Measurements from ENCODE around the gene PTPRN2. TPM values are rescaled to one million over a fixed set of nuclear protein-coding genes. Genes with fewer than 3 reads are reported as not detected.

The PTPRN2 gene
- total and polyA plus RNA-seq, 4 experiments from 2014 or later: 1.7 to 2.6 (median 1.9) TPM

GRCh38 chr7:158120716-158121115, 466.9 kb downstream of the PTPRN2 start:
- Histone ChIP-seq H3K36me3 (ENCODE audit: insufficient read depth, low read length) (no peaks in the 10 kb centered on the region), H3K4me1 (ENCODE audit: insufficient read depth, low read length) (no peaks in the 10 kb centered on the region), H3K27me3 (ENCODE audit: insufficient read depth, low read length) (no peaks in the 10 kb centered on the region), H3K4me3 (ENCODE audit: low read length in 2 of 2) (no peak overlapping the region), H3K27ac (ENCODE audit: low read depth, low read length) (no peak overlapping the region), H3K9me3 (ENCODE audit: control insufficient read depth in 1 of 2, low read length in 2 of 2) (peaks cover 0 to 3% of the 10 kb centered on the region in 2 donors)
- intact Hi-C loops (cut with micrococcal nuclease): no loop called here
- ChIA-PET CTCF (ENCODE audit: partially characterized antibody) (no interaction called here), POLR2A (ENCODE audit: partially characterized antibody) (no interaction called here)
- no peaks in the 10 kb centered on the region for H3K27me3 Mint-ChIP-seq
- H3K36me3 Mint-ChIP-seq: peaks cover 0 to 2% of the 10 kb centered on the region in 2 donors
- peaks cover 2 to 51% (median 30%) of the 10 kb centered on the region in 8 donors for H3K9me3 Mint-ChIP-seq
- no peak overlapping the region for H3K4me3 Mint-ChIP-seq
- no peak for DNase-seq
- no peak overlapping the region for H3K27ac Mint-ChIP-seq
- no peaks in the 10 kb centered on the region for H3K4me1 Mint-ChIP-seq

GRCh38 chr7:158120316-158120715, 467.3 kb downstream of the PTPRN2 start:
- POLR2A ChIA-PET (ENCODE audit: partially characterized antibody): no interaction called here
- no peak for DNase-seq
- CTCF ChIA-PET (ENCODE audit: partially characterized antibody): no interaction called here
- no peak overlapping the region for H3K4me3 ChIP-seq (ENCODE audit: low read length in 2 of 2)
- peaks cover 0 to 2% of the 10 kb centered on the region in 2 donors for H3K36me3 Mint-ChIP-seq
- H3K36me3 ChIP-seq (ENCODE audit: insufficient read depth, low read length): no peaks in the 10 kb centered on the region
- H3K27ac ChIP-seq (ENCODE audit: low read depth, low read length): no peak overlapping the region
- intact Hi-C loops (cut with micrococcal nuclease): no loop called here
- no peaks in the 10 kb centered on the region for H3K4me1 ChIP-seq (ENCODE audit: insufficient read depth, low read length)
- peaks cover 0 to 3% of the 10 kb centered on the region in 2 donors for H3K9me3 ChIP-seq (ENCODE audit: control insufficient read depth in 1 of 2, low read length in 2 of 2)
- no peaks in the 10 kb centered on the region for H3K27me3 ChIP-seq (ENCODE audit: insufficient read depth, low read length)
- peaks cover 2 to 55% (median 30%) of the 10 kb centered on the region in 8 donors for H3K9me3 Mint-ChIP-seq
- no peaks in the 10 kb centered on the region for H3K4me1 Mint-ChIP-seq
- no peaks in the 10 kb centered on the region for H3K27me3 Mint-ChIP-seq
- H3K4me3 Mint-ChIP-seq: no peak overlapping the region
- no peak overlapping the region for H3K27ac Mint-ChIP-seq

GRCh38 chr7:158117341-158118222, 470.0 kb downstream of the PTPRN2 start:
- H3K27me3 ChIP-seq (ENCODE audit: insufficient read depth, low read length): no peaks in the 10 kb centered on the region
- Mint-ChIP-seq H3K36me3 (peaks cover 0 to 2% of the 10 kb centered on the region in 2 donors), H3K4me1 (no peaks in the 10 kb centered on the region), H3K9me3 (peaks cover 2 to 70% (median 43%) of the 10 kb centered on the region in 8 donors), H3K27me3 (no peaks in the 10 kb centered on the region), H3K27ac (no peak overlapping the region), H3K4me3 (no peak overlapping the region)
- DNase-seq: no peak
- ChIA-PET CTCF (ENCODE audit: partially characterized antibody) (no interaction called here), POLR2A (ENCODE audit: partially characterized antibody) (no interaction called here)
- no peaks in the 10 kb centered on the region for H3K36me3 ChIP-seq (ENCODE audit: insufficient read depth, low read length)
- H3K27ac ChIP-seq (ENCODE audit: low read depth, low read length): no peak overlapping the region
- H3K4me3 ChIP-seq (ENCODE audit: low read length in 2 of 2): no peak overlapping the region
- no peaks in the 10 kb centered on the region for H3K4me1 ChIP-seq (ENCODE audit: insufficient read depth, low read length)
- H3K9me3 ChIP-seq (ENCODE audit: control insufficient read depth in 1 of 2, low read length in 2 of 2): peaks cover 0 to 3% of the 10 kb centered on the region in 2 donors
- intact Hi-C loops (cut with micrococcal nuclease): no loop called here

GRCh38 chr7:158116235-158116634, 471.4 kb downstream of the PTPRN2 start:
- Histone ChIP-seq H3K27ac (ENCODE audit: low read depth, low read length) (no peak overlapping the region), H3K4me3 (ENCODE audit: low read length in 2 of 2) (no peak overlapping the region), H3K27me3 (ENCODE audit: insufficient read depth, low read length) (no peaks in the 10 kb centered on the region), H3K4me1 (ENCODE audit: insufficient read depth, low read length) (no peaks in the 10 kb centered on the region), H3K36me3 (ENCODE audit: insufficient read depth, low read length) (no peaks in the 10 kb centered on the region), H3K9me3 (ENCODE audit: control insufficient read depth in 1 of 2, low read length in 2 of 2) (peaks cover 0 to 3% of the 10 kb centered on the region in 2 donors)
- Mint-ChIP-seq H3K4me3 (no peak overlapping the region), H3K9me3 (peaks cover 2 to 67% (median 43%) of the 10 kb centered on the region in 8 donors), H3K4me1 (no peaks in the 10 kb centered on the region), H3K27me3 (peaks cover 0 to 2% of the 10 kb centered on the region in 2 donors), H3K27ac (no peak overlapping the region), H3K36me3 (peaks cover 0 to 2% of the 10 kb centered on the region in 2 donors)
- intact Hi-C loops (cut with micrococcal nuclease): no loop called here
- ChIA-PET POLR2A (ENCODE audit: partially characterized antibody) (no interaction called here), CTCF (ENCODE audit: partially characterized antibody) (no interaction called here)
- no peak for DNase-seq

- peaks cover 0 to 2% of the 10 kb centered on the region in 2 donors for H3K36me3 Mint-ChIP-seq
- no peaks in the 10 kb centered on the region for H3K27me3 ChIP-seq (ENCODE audit: insufficient read depth, low read length)
- H3K4me1 ChIP-seq (ENCODE audit: insufficient read depth, low read length): no peaks in the 10 kb centered on the region
- H3K4me3 ChIP-seq (ENCODE audit: low read length in 2 of 2): no peak overlapping the region
- no peaks in the 10 kb centered on the region for H3K4me1 Mint-ChIP-seq
- peaks cover 0 to 3% of the 10 kb centered on the region in 2 donors for H3K9me3 ChIP-seq (ENCODE audit: control insufficient read depth in 1 of 2, low read length in 2 of 2)
- intact Hi-C loops (cut with micrococcal nuclease): no loop called here
- no peak for DNase-seq
- H3K27me3 Mint-ChIP-seq: peaks cover 2% of the 10 kb centered on the region in 2 donors
- ChIA-PET POLR2A (ENCODE audit: partially characterized antibody) (no interaction called here), CTCF (ENCODE audit: partially characterized antibody) (no interaction called here)
- peaks cover 2 to 65% (median 42%) of the 10 kb centered on the region in 8 donors for H3K9me3 Mint-ChIP-seq
- H3K27ac Mint-ChIP-seq: no peak overlapping the region
- no peak overlapping the region for H3K4me3 Mint-ChIP-seq
- no peaks in the 10 kb centered on the region for H3K36me3 ChIP-seq (ENCODE audit: insufficient read depth, low read length)
- H3K27ac ChIP-seq (ENCODE audit: low read depth, low read length): no peak overlapping the region
These were observed 473.4 kb downstream of the PTPRN2 start for GRCh38 chr7:158114056-158114850.

GRCh38 chr7:158113321-158114025, 474.1 kb downstream of the PTPRN2 start:
- POLR2A ChIA-PET (ENCODE audit: partially characterized antibody): no interaction called here
- Mint-ChIP-seq H3K36me3 (peaks cover 0 to 2% of the 10 kb centered on the region in 2 donors), H3K9me3 (peaks cover 0 to 62% (median 38%) of the 10 kb centered on the region in 8 donors), H3K27ac (no peak overlapping the region), H3K4me3 (no peak overlapping the region), H3K27me3 (peaks cover 2% of the 10 kb centered on the region in 2 donors), H3K4me1 (no peaks in the 10 kb centered on the region)
- H3K4me1 ChIP-seq (ENCODE audit: insufficient read depth, low read length): no peaks in the 10 kb centered on the region
- no peak overlapping the region for H3K4me3 ChIP-seq (ENCODE audit: low read length in 2 of 2)
- no peaks in the 10 kb centered on the region for H3K9me3 ChIP-seq (ENCODE audit: control insufficient read depth in 1 of 2, low read length in 2 of 2)
- no peaks in the 10 kb centered on the region for H3K27me3 ChIP-seq (ENCODE audit: insufficient read depth, low read length)
- CTCF ChIA-PET (ENCODE audit: partially characterized antibody): no interaction called here
- no peak overlapping the region for H3K27ac ChIP-seq (ENCODE audit: low read depth, low read length)
- no peaks in the 10 kb centered on the region for H3K36me3 ChIP-seq (ENCODE audit: insufficient read depth, low read length)
- intact Hi-C loops (cut with micrococcal nuclease): no loop called here
- no peak for DNase-seq

All from CD4-positive, alpha-beta memory T cell (primary cell).